ENCODE measurements around the gene FRMD1. TPM values are rescaled to one million over a fixed set of nuclear protein-coding genes. Genes with fewer than 3 reads are reported as not detected.

FRMD1 gene
- not detected in 2 replicates for total RNA-seq

GRCh38 chr6:168078943-168079405 lies at the start of gene FRMD1:
Gene FRMD1, minus strand, starts transcription at chr6:168079212. Its CDS starts 118 bp downstream, at chr6:168079094.

Other genes starting within 250 kb of the FRMD1 start
- gene KIF25, start 81.5 kb downstream of the FRMD1 start, total RNA-seq, result not detected in 2 replicates
- gene DACT2, start 240.6 kb upstream of the FRMD1 start, total RNA-seq, result not detected in 2 replicates

All from mammary microvascular endothelial cell (primary cell).